Measurements from ENCODE around the gene NTRK3. TPM values are rescaled to one million over a fixed set of nuclear protein-coding genes. Genes with fewer than 3 reads are reported as not detected.

The NTRK3 gene
- total RNA-seq, 1 donor from 2014 or later: not detected

DNA sequence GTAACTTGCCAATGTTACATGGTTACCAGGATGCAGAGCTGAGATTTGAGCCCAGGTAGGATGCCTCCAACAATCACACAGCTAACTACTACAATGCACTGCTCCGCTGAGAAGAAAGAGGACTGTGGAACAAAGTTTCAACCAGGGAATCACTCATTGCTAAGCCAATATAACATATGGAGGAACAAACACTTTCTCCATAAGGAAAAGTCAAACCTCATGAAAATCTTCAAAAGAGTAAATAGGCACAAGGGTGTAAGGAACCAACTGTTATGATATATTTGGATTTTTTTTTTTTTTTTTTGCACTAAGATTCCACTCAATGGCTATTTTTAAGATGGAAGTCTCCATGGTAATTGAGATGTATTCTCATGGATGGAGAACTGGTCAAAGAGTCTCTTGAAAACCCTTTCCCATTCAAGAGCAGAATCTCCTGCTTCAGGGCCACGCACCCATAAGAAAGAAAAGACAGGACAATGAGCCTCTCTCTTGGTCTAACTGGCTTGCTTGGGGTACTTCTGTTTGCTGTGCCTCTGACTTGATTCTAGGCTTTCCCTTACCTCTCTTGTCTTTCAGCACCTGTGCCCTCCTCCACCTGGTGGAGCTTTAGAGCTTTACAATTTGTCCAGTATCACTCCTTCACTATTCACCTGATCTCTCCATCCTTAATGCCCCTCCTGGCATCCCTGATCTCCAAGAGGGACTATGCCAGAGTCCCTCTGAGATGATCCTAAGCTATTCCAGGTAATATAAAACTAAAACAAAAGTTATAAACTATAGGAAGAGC, 252.8 kb downstream of the NTRK3 start:
- Mint-ChIP-seq H3K4me3 (ENCODE audit: unreplicated experiment) (no peak overlapping the region), H3K27me3 (ENCODE audit: unreplicated experiment) (no peaks in the 10 kb centered on the region), H3K27ac (ENCODE audit: unreplicated experiment) (no peak overlapping the region), H3K36me3 (ENCODE audit: unreplicated experiment) (no peaks in the 10 kb centered on the region), H3K4me1 (ENCODE audit: unreplicated experiment) (no peaks in the 10 kb centered on the region), H3K9me3 (ENCODE audit: unreplicated experiment) (peaks cover 38% of the 10 kb centered on the region)
- TF ChIP-seq, protein P1, sequence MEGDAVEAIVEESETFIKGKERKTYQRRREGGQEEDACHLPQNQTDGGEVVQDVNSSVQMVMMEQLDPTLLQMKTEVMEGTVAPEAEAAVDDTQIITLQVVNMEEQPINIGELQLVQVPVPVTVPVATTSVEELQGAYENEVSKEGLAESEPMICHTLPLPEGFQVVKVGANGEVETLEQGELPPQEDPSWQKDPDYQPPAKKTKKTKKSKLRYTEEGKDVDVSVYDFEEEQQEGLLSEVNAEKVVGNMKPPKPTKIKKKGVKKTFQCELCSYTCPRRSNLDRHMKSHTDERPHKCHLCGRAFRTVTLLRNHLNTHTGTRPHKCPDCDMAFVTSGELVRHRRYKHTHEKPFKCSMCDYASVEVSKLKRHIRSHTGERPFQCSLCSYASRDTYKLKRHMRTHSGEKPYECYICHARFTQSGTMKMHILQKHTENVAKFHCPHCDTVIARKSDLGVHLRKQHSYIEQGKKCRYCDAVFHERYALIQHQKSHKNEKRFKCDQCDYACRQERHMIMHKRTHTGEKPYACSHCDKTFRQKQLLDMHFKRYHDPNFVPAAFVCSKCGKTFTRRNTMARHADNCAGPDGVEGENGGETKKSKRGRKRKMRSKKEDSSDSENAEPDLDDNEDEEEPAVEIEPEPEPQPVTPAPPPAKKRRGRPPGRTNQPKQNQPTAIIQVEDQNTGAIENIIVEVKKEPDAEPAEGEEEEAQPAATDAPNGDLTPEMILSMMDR (IDR thresholded peaks at IDR 0.05): no peak
- DNase-seq (ENCODE audit: extremely low spot score, unreplicated experiment): no peak

DNA sequence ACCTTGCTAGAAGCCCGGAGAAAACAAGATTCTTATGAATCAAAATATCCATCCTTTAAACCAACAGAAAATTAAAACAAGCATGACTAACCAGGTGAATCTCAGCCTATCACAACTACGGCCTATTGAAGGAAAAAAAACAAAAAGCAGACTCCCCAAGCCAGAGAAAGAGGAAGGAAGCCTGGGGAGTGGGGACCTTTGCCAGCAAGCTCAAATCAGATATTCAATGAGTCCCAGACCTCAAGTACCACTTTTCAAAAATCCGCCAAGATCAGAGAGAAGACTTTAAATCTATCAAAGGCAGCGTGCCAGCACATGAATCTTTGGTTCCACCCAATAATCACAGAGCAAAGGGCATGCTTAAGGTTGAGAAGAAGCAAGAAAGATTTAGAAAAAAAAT, 253.8 kb downstream of the NTRK3 start:
- Mint-ChIP-seq H3K9me3 (ENCODE audit: unreplicated experiment) (peaks cover 38% of the 10 kb centered on the region), H3K4me3 (ENCODE audit: unreplicated experiment) (no peak overlapping the region), H3K27ac (ENCODE audit: unreplicated experiment) (no peak overlapping the region), H3K27me3 (ENCODE audit: unreplicated experiment) (no peaks in the 10 kb centered on the region), H3K4me1 (ENCODE audit: unreplicated experiment) (no peaks in the 10 kb centered on the region), H3K36me3 (ENCODE audit: unreplicated experiment) (no peaks in the 10 kb centered on the region)
- TF ChIP-seq, protein P1 (IDR thresholded peaks at IDR 0.05): no peak
- no peak for DNase-seq (ENCODE audit: extremely low spot score, unreplicated experiment)

DNA sequence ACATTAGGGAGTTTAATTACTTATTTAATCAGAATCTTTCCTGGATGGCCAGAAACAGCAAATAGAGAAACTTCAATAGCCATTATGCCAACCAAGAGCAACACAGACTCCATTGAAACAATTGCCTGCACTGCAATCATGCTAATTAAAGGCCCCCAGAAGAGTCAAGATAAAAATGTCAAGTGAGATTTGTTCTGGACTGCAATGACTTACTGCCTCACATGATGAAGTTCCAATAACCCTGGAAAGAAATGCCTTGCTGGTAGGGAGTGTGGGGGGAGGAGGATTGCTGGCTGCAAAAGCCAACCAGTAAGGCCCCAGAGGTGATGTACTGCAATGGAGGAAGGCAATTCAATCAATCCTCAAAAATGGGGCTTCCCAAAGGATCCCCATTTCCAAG, 257.9 kb downstream of the NTRK3 start:
- peaks cover 28% of the 10 kb centered on the region for H3K9me3 Mint-ChIP-seq (ENCODE audit: unreplicated experiment)
- no peak overlapping the region for H3K27ac Mint-ChIP-seq (ENCODE audit: unreplicated experiment)
- H3K4me3 Mint-ChIP-seq (ENCODE audit: unreplicated experiment): no peak overlapping the region
- H3K27me3 Mint-ChIP-seq (ENCODE audit: unreplicated experiment): no peaks in the 10 kb centered on the region
- no peaks in the 10 kb centered on the region for H3K4me1 Mint-ChIP-seq (ENCODE audit: unreplicated experiment)
- TF ChIP-seq, protein P1 (IDR thresholded peaks at IDR 0.05): no peak
- no peaks in the 10 kb centered on the region for H3K36me3 Mint-ChIP-seq (ENCODE audit: unreplicated experiment)
- DNase-seq (ENCODE audit: extremely low spot score, unreplicated experiment): no peak

DNA sequence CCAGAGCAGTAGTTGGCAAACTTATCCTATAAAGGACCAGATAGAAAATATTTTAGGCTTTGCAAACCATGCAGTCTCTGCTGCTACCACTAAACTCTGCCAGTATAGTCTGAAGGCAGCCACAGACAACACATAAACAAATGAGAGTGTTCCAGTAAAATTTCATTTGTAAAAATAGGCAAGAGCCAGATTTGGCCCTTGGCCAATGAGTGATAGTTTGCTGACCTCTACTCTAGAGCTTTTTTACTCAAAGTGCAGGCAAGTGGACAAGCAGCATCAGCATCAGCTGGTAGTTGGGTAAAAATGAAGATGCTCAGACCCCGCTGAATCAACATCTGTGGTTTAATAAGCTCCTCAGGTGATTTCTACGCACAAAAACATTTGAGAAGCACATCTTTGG, 269.8 kb downstream of the NTRK3 start:
- H3K27ac Mint-ChIP-seq (ENCODE audit: unreplicated experiment): no peak overlapping the region
- DNase-seq (ENCODE audit: extremely low spot score, unreplicated experiment): no peak
- no peak overlapping the region for H3K4me3 Mint-ChIP-seq (ENCODE audit: unreplicated experiment)
- H3K36me3 Mint-ChIP-seq (ENCODE audit: unreplicated experiment): no peaks in the 10 kb centered on the region
- no peaks in the 10 kb centered on the region for H3K4me1 Mint-ChIP-seq (ENCODE audit: unreplicated experiment)
- H3K9me3 Mint-ChIP-seq (ENCODE audit: unreplicated experiment): peaks cover 3% of the 10 kb centered on the region
- H3K27me3 Mint-ChIP-seq (ENCODE audit: unreplicated experiment): no peaks in the 10 kb centered on the region
- TF ChIP-seq, protein P1 (IDR thresholded peaks at IDR 0.05): no peak

DNA sequence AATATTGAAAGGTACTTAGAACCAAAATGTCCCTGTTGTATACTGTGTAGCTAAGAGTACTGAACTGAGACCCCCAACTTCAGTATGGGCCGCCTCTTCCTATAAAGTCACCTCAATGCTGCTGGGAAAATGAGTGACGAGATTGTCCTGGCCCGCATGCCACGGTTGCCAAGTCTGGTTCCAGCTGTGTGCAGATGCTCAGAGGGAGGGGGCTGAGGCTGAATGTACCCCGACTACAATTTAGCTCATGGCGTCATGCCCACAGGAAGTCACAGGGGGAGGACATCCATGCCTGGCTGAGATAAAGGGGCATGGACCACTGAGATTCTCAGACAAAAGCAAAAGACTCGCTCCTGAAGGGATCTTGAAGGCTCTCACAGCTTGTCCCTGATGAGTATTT, 271.1 kb downstream of the NTRK3 start:
- H3K9me3 Mint-ChIP-seq (ENCODE audit: unreplicated experiment): peaks cover 7% of the 10 kb centered on the region
- no peak overlapping the region for H3K27ac Mint-ChIP-seq (ENCODE audit: unreplicated experiment)
- no peaks in the 10 kb centered on the region for H3K4me1 Mint-ChIP-seq (ENCODE audit: unreplicated experiment)
- H3K36me3 Mint-ChIP-seq (ENCODE audit: unreplicated experiment): no peaks in the 10 kb centered on the region
- H3K4me3 Mint-ChIP-seq (ENCODE audit: unreplicated experiment): no peak overlapping the region
- H3K27me3 Mint-ChIP-seq (ENCODE audit: unreplicated experiment): no peaks in the 10 kb centered on the region
- TF ChIP-seq, protein P1 (IDR thresholded peaks at IDR 0.05): no peak
- DNase-seq (ENCODE audit: extremely low spot score, unreplicated experiment): no peak

Measured in osteocyte (in vitro differentiated cells).